ENCODE data around the gene ITPRIPL1. TPM values are rescaled to one million over a fixed set of nuclear protein-coding genes. Genes with fewer than 3 reads are reported as not detected.

ITPRIPL1 gene
- total and polyA plus RNA-seq, 2 of the 8 experiments (the other 6 are each of a cell fraction or from before 2014, with no cell fraction given): 10.6 to 16.1 TPM

- TF ChIP-seq CHD7 (IDR thresholded peaks at IDR 0.05; ENCODE audit: insufficient replicate concordance, low read length) (no peak), JUND (IDR thresholded peaks at IDR 0.05; ENCODE audit: low read length) (no peak), RXRA (IDR thresholded peaks at IDR 0.05; ENCODE audit: insufficient read depth, low read depth, low read length) (no peak), BACH1 (IDR thresholded peaks at IDR 0.05; ENCODE audit: low read length) (no peak), POLR2A (IDR thresholded peaks at IDR 0.05; ENCODE audit: control extremely low read depth in 1 of 2, low read depth in 2 of 2, low read length in 2 of 2) (no peak), RBBP5 (IDR thresholded peaks at IDR 0.05; ENCODE audit: borderline replicate concordance, low read depth, low read length) (no peak), JUN (IDR thresholded peaks at IDR 0.05; ENCODE audit: low read depth, low read length) (no peak), EP300 (IDR thresholded peaks at IDR 0.05; ENCODE audit: borderline replicate concordance in 1 of 2, low read depth in 2 of 2, low read length in 2 of 2) (no peak)
- TF ChIP-seq, protein P1, sequence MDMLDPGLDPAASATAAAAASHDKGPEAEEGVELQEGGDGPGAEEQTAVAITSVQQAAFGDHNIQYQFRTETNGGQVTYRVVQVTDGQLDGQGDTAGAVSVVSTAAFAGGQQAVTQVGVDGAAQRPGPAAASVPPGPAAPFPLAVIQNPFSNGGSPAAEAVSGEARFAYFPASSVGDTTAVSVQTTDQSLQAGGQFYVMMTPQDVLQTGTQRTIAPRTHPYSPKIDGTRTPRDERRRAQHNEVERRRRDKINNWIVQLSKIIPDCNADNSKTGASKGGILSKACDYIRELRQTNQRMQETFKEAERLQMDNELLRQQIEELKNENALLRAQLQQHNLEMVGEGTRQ (IDR thresholded peaks at IDR 0.05; ENCODE audit: low read length): no peak
These were observed 16.9 kb upstream of the ITPRIPL1 start (continued) for GRCh38 chr2:96308248-96308647.

All from H1 (cell line).